ENCODE results near the gene TUBB2A. TPM values are rescaled to one million over a fixed set of nuclear protein-coding genes. Genes with fewer than 3 reads are reported as not detected.
A peak's percentile ranks its signal among the peaks of the same experiment; 100 is the strongest.

TUBB2A gene
- total and polyA plus RNA-seq, 2 of the 13 experiments (the other 11 are each of a cell fraction or from before 2014, with no cell fraction given): 35.3 to 106 TPM

- TF ChIP-seq ZNF841 (CRISPR knock-in tag; IDR thresholded peaks at IDR 0.05; ENCODE audit: borderline replicate concordance) (no peak), MTF1 (CRISPR knock-in tag; IDR thresholded peaks at IDR 0.05) (no peak), BCL6 (CRISPR knock-in tag; IDR thresholded peaks at IDR 0.05) (no peak), ESRRA (CRISPR knock-in tag; IDR thresholded peaks at IDR 0.05; ENCODE audit: low read depth) (peak; percentile 92), GABPB1 (CRISPR knock-in tag; IDR thresholded peaks at IDR 0.05) (no peak), HNRNPLL (IDR thresholded peaks at IDR 0.05; ENCODE audit: low read depth, low read length, poor library complexity, severe bottlenecking) (no peak), SNAPC2 (CRISPR knock-in tag; IDR thresholded peaks at IDR 0.05) (no peak), ZSCAN9 (CRISPR knock-in tag; IDR thresholded peaks at IDR 0.05; ENCODE audit: borderline replicate concordance) (no peak), ZNF264 (CRISPR knock-in tag; IDR thresholded peaks at IDR 0.05) (no peak), ZNF142 (CRISPR knock-in tag; IDR thresholded peaks at IDR 0.05) (no peak), MYC (CRISPR knock-in tag; IDR thresholded peaks at IDR 0.05; ENCODE audit: borderline replicate concordance) (no peak), ZNF879 (CRISPR knock-in tag; IDR thresholded peaks at IDR 0.05) (no peak), ZBTB38 (CRISPR knock-in tag; IDR thresholded peaks at IDR 0.05) (no peak), ZNF570 (CRISPR knock-in tag; IDR thresholded peaks at IDR 0.05; ENCODE audit: borderline replicate concordance) (no peak), ZNF501 (CRISPR knock-in tag; IDR thresholded peaks at IDR 0.05) (no peak), HBP1 (CRISPR knock-in tag; IDR thresholded peaks at IDR 0.05; ENCODE audit: low read depth) (no peak), ZNF577 (CRISPR knock-in tag; IDR thresholded peaks at IDR 0.05; ENCODE audit: borderline replicate concordance, low read depth) (no peak), DPF2 (CRISPR knock-in tag; IDR thresholded peaks at IDR 0.05; ENCODE audit: borderline replicate concordance, low read depth) (0 out of 2 replicates have a peak, but pooled peaks have one; percentile 17), ETV6 (CRISPR knock-in tag; conservative IDR thresholded peaks at IDR 0.05) (no peak)
- TF ChIP-seq, protein P1, sequence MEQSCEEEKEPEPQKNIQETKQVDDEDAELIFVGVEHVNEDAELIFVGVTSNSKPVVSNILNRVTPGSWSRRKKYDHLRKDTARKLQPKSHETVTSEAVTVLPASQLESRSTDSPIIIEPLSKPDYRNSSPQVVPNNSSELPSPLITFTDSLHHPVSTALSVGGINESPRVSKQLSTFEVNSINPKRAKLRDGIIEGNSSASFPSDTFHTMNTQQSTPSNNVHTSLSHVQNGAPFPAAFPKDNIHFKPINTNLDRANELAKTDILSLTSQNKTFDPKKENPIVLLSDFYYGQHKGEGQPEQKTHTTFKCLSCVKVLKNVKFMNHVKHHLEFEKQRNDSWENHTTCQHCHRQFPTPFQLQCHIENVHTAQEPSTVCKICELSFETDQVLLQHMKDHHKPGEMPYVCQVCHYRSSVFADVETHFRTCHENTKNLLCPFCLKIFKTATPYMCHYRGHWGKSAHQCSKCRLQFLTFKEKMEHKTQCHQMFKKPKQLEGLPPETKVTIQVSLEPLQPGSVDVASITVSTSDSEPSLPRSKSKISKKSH (CRISPR knock-in tag; IDR thresholded peaks at IDR 0.05; ENCODE audit: borderline replicate concordance): no peak
- TF ChIP-seq, protein P2, sequence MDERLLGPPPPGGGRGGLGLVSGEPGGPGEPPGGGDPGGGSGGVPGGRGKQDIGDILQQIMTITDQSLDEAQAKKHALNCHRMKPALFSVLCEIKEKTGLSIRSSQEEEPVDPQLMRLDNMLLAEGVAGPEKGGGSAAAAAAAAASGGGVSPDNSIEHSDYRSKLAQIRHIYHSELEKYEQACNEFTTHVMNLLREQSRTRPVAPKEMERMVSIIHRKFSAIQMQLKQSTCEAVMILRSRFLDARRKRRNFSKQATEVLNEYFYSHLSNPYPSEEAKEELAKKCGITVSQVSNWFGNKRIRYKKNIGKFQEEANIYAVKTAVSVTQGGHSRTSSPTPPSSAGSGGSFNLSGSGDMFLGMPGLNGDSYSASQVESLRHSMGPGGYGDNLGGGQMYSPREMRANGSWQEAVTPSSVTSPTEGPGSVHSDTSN (CRISPR knock-in tag; IDR thresholded peaks at IDR 0.05): no peak
Measured at GRCh38 chr6:3119040-3119723, 38.2 kb downstream of the TUBB2A start (continued).

Data from HepG2 (cell line).